Liver (tissue), 9 donors: ENCODE results near the gene JMJD1C. TPM values are rescaled to one million over a fixed set of nuclear protein-coding genes. Genes with fewer than 3 reads are reported as not detected.

ENCODE experiments used
- DNase-seq: peaks from one replicate; pipeline ENCODE4 v3.0.0-alpha.2; 2017; ENCODE audit warnings: low spot score
- H3K27ac ChIP-seq, 2 donors: one replicate each; pipeline ENCODE4 v1.7.0; 2013; ENCODE audit warnings: inconsistent platforms in 2 of 2, low read length in 2 of 2, control low read depth in 1 of 2, low read depth in 1 of 2, mild to moderate bottlenecking in 1 of 2
- H3K27me3 ChIP-seq, 4 donors: one replicate each; pipeline versions ENCODE4 v1.6.1 to v1.7.0; 2013; ENCODE audit warnings: low read length in 3 of 4, inconsistent platforms in 1 of 4, mild to moderate bottlenecking in 1 of 4, moderate library complexity in 1 of 4; ENCODE audit not compliant: control insufficient read depth in 4 of 4, insufficient read depth in 4 of 4
- H3K36me3 ChIP-seq, 4 donors: one replicate each; pipeline versions ENCODE4 v1.6.1 to v1.7.0; 2013; ENCODE audit warnings: low read length in 3 of 4, mild to moderate bottlenecking in 3 of 4, low read depth in 1 of 4, moderate library complexity in 1 of 4; ENCODE audit not compliant: control insufficient read depth in 4 of 4, insufficient read depth in 3 of 4
- H3K4me1 ChIP-seq, 4 donors: one replicate each; pipeline versions ENCODE4 v1.6.1 to v1.7.0; 2013; ENCODE audit warnings: low read length in 3 of 4, mild to moderate bottlenecking in 3 of 4, moderate library complexity in 1 of 4; ENCODE audit not compliant: control insufficient read depth in 4 of 4, insufficient read depth in 4 of 4
- H3K4me3 ChIP-seq, 3 donors: one replicate each; pipeline versions ENCODE4 v1.6.1 to v1.7.0; 2013; ENCODE audit warnings: low read length in 3 of 3, control low read depth in 1 of 3, low read depth in 1 of 3, mild to moderate bottlenecking in 1 of 3
- H3K9ac ChIP-seq, 2 donors: one replicate each; pipeline ENCODE4 v1.7.0; 2013; ENCODE audit warnings: low read length in 2 of 2, mild to moderate bottlenecking in 2 of 2, moderate library complexity in 2 of 2, control low read depth in 1 of 2, low read depth in 1 of 2
- H3K9me3 ChIP-seq, 4 donors: one replicate each; pipeline versions ENCODE4 v1.6.1 to v1.7.0; 2013; ENCODE audit warnings: low read length in 3 of 4; ENCODE audit not compliant: control insufficient read depth in 4 of 4
- FOXA1 ChIP-seq: IDR thresholded peaks from 2 replicates; pipeline ENCODE4 v1.6.1; 2016; ENCODE audit warnings: antibody characterized with exemption
- FOXA2 ChIP-seq: IDR thresholded peaks from 2 replicates; pipeline ENCODE4 v1.6.1; 2016; ENCODE audit warnings: antibody characterized with exemption
- GABPA ChIP-seq, 2 donors: IDR thresholded peaks in 1 of 2; conservative IDR thresholded peaks in 1 of 2; 2 replicates each; pipeline ENCODE4 v1.6.1; 2016; ENCODE audit warnings: antibody characterized with exemption in 2 of 2, mild to moderate bottlenecking in 1 of 2, moderate library complexity in 1 of 2
- HNF4A ChIP-seq, 2 donors: conservative IDR thresholded peaks; 2 replicates each; pipeline ENCODE4 v1.6.1; 2016; ENCODE audit warnings: antibody characterized with exemption in 2 of 2, mild to moderate bottlenecking in 2 of 2
- HNF4G ChIP-seq: IDR thresholded peaks from 2 replicates; pipeline ENCODE4 v1.6.1; 2016; ENCODE audit warnings: antibody characterized with exemption
- JUND ChIP-seq, 2 donors: IDR thresholded peaks; 2 replicates each; pipeline ENCODE4 v1.6.1; 2016; ENCODE audit warnings: antibody characterized with exemption in 2 of 2
- NR2F2 ChIP-seq: IDR thresholded peaks from 2 replicates; pipeline ENCODE4 v1.6.1; 2016; ENCODE audit warnings: antibody characterized with exemption
- RAD21 ChIP-seq, 2 donors: IDR thresholded peaks; 2 replicates each; pipeline ENCODE4 v1.6.1; 2016; ENCODE audit warnings: antibody characterized with exemption in 2 of 2, mild to moderate bottlenecking in 2 of 2
- RXRA ChIP-seq, 2 donors: IDR thresholded peaks; 2 replicates each; pipeline ENCODE4 v1.6.1; 2017 to 2018; ENCODE audit warnings: antibody characterized with exemption in 2 of 2, mild to moderate bottlenecking in 1 of 2
- SP1 ChIP-seq: IDR thresholded peaks from 2 replicates; pipeline ENCODE4 v1.6.1; 2018; ENCODE audit warnings: antibody characterized with exemption, mild to moderate bottlenecking
- TAF1 ChIP-seq: conservative IDR thresholded peaks from 2 replicates; pipeline ENCODE4 v1.6.1; 2016; ENCODE audit warnings: antibody characterized with exemption, mild to moderate bottlenecking
- YY1 ChIP-seq: IDR thresholded peaks from 2 replicates; pipeline ENCODE4 v1.6.1; 2016; ENCODE audit warnings: antibody characterized with exemption, mild to moderate bottlenecking
- WGBS: extraction: QIAGEN DNeasy Blood & Tissue Kit; methylation state at CpG from one replicate; pipeline ENCODE4 v1.1.7; 2013; 5-methylcytosine and 5-hydroxymethylcytosine counted together
- polyA plus RNA-seq, 2 donors: library from polyadenylated mRNA; stranded (reverse) in 1 of 2; unstranded in 1 of 2; fragments of 200-250 nt in 1 of 2; fragments of >200 nt in 1 of 2; fragmentation: Nextera tagmentation in 1 of 2; extraction: Ambion mirVana in 1 of 2; gene quantifications; one replicate each; pipeline versions ENCODE4 v1.2.1 to v1.2.3, GENCODE V29; 2013 to 2015
- total RNA-seq, 2 donors: library from RNA; depleted of rRNA; stranded (reverse); fragments of >200 nt; gene quantifications; one replicate each; pipeline ENCODE4 v1.2.3, GENCODE V29; 2014
- TF ChIP-seq, protein P1 (sequence below): fragments of 150-350 bp; IDR thresholded peaks from 2 replicates; pipeline ENCODE4 v1.5.1; 2017; ENCODE audit warnings: improper control_type of control experiment, low read depth, low read length; ENCODE audit not compliant: missing input control
- TF ChIP-seq, protein P2 (sequence below): IDR thresholded peaks from 2 replicates; pipeline ENCODE4 v1.6.1; 2016; ENCODE audit warnings: antibody characterized with exemption, mild to moderate bottlenecking
- TF ChIP-seq, protein P3 (sequence below): IDR thresholded peaks from 2 replicates; pipeline ENCODE4 v1.6.1; 2016; ENCODE audit warnings: antibody characterized with exemption
- TF ChIP-seq, protein P4 (sequence below): IDR thresholded peaks from 2 replicates; pipeline ENCODE4 v1.6.1; 2016; ENCODE audit warnings: antibody characterized with exemption
- TF ChIP-seq, protein P5 (sequence below): IDR thresholded peaks from 2 replicates; pipeline ENCODE4 v1.6.1; 2016; ENCODE audit warnings: antibody characterized with exemption
- donor health status: healthy.
- donor health status: healthy.
- donor health status: healthy.
- donor health status: healthy.
- donor health status: healthy.

The JMJD1C gene
- total and polyA plus RNA-seq, 4 donors: 11.0 to 93.1 (median 56.0) TPM

DNA sequence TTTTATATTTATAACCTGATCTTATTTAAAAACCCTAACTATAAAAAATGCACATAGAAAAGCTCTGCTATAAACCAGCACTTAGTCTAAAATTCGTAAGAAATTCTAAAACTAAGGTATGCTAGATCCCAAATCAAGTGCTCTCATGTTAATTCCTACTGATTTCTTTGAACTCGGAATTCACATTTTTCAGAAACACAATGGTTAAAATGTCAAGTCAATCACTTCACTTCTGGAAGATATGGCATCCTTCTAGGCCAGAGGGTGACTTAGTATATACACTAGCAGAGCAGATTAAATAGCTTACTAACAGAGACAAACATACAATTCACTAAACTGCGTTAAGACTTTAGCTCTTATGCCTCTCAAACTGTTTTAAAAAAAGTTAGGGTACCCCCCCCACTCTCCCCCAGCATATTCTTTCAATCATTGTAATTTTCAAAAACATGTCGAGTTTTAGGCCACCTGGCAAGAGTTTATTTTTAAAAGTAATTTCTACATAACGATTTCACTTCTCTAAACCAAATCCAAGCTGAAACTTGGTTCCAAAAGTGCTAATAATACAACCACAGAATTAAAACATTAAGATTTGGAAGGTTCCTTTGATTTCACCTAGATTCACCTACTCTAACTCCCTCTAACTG is 203.2 kb downstream of the JMJD1C start:
- H3K9ac ChIP-seq: no peak overlapping the region
- no peak for DNase-seq
- no peaks in the 10 kb centered on the region for H3K9me3 ChIP-seq
- TF ChIP-seq YY1: no peak
- no peak for TF ChIP-seq HNF4G
- TF ChIP-seq RAD21 (IDR thresholded peaks at IDR 0.05): no peak
- TF ChIP-seq GABPA (IDR thresholded peaks at IDR 0.05 in 1 of 2, conservative IDR thresholded peaks at IDR 0.05 in 1 of 2): no peak
- TF ChIP-seq, protein P1, sequence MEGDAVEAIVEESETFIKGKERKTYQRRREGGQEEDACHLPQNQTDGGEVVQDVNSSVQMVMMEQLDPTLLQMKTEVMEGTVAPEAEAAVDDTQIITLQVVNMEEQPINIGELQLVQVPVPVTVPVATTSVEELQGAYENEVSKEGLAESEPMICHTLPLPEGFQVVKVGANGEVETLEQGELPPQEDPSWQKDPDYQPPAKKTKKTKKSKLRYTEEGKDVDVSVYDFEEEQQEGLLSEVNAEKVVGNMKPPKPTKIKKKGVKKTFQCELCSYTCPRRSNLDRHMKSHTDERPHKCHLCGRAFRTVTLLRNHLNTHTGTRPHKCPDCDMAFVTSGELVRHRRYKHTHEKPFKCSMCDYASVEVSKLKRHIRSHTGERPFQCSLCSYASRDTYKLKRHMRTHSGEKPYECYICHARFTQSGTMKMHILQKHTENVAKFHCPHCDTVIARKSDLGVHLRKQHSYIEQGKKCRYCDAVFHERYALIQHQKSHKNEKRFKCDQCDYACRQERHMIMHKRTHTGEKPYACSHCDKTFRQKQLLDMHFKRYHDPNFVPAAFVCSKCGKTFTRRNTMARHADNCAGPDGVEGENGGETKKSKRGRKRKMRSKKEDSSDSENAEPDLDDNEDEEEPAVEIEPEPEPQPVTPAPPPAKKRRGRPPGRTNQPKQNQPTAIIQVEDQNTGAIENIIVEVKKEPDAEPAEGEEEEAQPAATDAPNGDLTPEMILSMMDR: no peak
- TF ChIP-seq, protein P2, sequence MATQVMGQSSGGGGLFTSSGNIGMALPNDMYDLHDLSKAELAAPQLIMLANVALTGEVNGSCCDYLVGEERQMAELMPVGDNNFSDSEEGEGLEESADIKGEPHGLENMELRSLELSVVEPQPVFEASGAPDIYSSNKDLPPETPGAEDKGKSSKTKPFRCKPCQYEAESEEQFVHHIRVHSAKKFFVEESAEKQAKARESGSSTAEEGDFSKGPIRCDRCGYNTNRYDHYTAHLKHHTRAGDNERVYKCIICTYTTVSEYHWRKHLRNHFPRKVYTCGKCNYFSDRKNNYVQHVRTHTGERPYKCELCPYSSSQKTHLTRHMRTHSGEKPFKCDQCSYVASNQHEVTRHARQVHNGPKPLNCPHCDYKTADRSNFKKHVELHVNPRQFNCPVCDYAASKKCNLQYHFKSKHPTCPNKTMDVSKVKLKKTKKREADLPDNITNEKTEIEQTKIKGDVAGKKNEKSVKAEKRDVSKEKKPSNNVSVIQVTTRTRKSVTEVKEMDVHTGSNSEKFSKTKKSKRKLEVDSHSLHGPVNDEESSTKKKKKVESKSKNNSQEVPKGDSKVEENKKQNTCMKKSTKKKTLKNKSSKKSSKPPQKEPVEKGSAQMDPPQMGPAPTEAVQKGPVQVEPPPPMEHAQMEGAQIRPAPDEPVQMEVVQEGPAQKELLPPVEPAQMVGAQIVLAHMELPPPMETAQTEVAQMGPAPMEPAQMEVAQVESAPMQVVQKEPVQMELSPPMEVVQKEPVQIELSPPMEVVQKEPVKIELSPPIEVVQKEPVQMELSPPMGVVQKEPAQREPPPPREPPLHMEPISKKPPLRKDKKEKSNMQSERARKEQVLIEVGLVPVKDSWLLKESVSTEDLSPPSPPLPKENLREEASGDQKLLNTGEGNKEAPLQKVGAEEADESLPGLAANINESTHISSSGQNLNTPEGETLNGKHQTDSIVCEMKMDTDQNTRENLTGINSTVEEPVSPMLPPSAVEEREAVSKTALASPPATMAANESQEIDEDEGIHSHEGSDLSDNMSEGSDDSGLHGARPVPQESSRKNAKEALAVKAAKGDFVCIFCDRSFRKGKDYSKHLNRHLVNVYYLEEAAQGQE: no peak
- no peak for TF ChIP-seq RXRA (IDR thresholded peaks at IDR 0.05)
- no peak for TF ChIP-seq TAF1
- TF ChIP-seq JUND (IDR thresholded peaks at IDR 0.05): no peak
- no peak for TF ChIP-seq FOXA2
- no peak for TF ChIP-seq HNF4A (conservative IDR thresholded peaks at IDR 0.05)
- TF ChIP-seq, protein P3, sequence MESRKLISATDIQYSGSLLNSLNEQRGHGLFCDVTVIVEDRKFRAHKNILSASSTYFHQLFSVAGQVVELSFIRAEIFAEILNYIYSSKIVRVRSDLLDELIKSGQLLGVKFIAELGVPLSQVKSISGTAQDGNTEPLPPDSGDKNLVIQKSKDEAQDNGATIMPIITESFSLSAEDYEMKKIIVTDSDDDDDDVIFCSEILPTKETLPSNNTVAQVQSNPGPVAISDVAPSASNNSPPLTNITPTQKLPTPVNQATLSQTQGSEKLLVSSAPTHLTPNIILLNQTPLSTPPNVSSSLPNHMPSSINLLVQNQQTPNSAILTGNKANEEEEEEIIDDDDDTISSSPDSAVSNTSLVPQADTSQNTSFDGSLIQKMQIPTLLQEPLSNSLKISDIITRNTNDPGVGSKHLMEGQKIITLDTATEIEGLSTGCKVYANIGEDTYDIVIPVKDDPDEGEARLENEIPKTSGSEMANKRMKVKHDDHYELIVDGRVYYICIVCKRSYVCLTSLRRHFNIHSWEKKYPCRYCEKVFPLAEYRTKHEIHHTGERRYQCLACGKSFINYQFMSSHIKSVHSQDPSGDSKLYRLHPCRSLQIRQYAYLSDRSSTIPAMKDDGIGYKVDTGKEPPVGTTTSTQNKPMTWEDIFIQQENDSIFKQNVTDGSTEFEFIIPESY: no peak
- TF ChIP-seq, protein P4, sequence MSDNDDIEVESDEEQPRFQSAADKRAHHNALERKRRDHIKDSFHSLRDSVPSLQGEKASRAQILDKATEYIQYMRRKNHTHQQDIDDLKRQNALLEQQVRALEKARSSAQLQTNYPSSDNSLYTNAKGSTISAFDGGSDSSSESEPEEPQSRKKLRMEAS: no peak
- no peak for TF ChIP-seq NR2F2
- TF ChIP-seq FOXA1: no peak
- no peak overlapping the region for H3K4me3 ChIP-seq
- WGBS: 70% methylated on average over 5 of the region's 5 CpGs
- H3K27ac ChIP-seq: no peak overlapping the region
- peaks cover 0 to 14% (median 2%) of the 10 kb centered on the region in 4 donors for H3K36me3 ChIP-seq
- peaks cover 10 to 48% (median 33%) of the 10 kb centered on the region in 4 donors for H3K4me1 ChIP-seq
- H3K27me3 ChIP-seq: no peaks in the 10 kb centered on the region

DNA sequence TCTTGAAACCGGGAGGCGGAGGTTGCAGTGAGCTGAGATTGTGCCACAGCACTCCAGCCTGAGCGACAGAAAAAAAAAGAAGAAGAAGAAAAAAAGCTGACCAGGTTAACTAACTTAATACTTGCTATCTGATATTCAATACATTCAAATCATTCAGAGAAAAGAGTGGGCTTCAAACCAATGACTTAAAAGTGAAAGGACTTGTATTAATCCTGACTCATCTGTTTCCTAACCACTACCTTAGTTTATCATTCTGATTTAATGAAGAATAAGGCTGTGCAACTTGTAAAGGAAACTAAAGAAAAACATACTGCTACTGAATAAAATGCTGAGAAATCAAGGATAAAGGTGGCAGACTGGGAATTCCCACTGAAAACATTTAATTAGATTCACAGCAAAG is 204.3 kb downstream of the JMJD1C start:
- Histone ChIP-seq H3K36me3 (peaks cover 0 to 14% (median 2%) of the 10 kb centered on the region in 4 donors), H3K4me1 (peaks cover 10 to 58% (median 37%) of the 10 kb centered on the region in 4 donors), H3K27me3 (no peaks in the 10 kb centered on the region), H3K4me3 (no peak overlapping the region), H3K9me3 (no peaks in the 10 kb centered on the region), H3K9ac (no peak overlapping the region), H3K27ac (peak overlapping the region in 1 of 2 donors; percentile 5)
- 87% methylated on average over 3 of the region's 3 CpGs for WGBS
- DNase-seq: no peak
- TF ChIP-seq NR2F2 (no peak), GABPA (IDR thresholded peaks at IDR 0.05 in 1 of 2, conservative IDR thresholded peaks at IDR 0.05 in 1 of 2) (no peak), FOXA1 (no peak), SP1 (no peak), RXRA (IDR thresholded peaks at IDR 0.05) (no peak), YY1 (no peak), FOXA2 (no peak), HNF4G (no peak), TAF1 (no peak), HNF4A (conservative IDR thresholded peaks at IDR 0.05) (no peak), JUND (IDR thresholded peaks at IDR 0.05) (no peak)
- TF ChIP-seq, protein P3: no peak
- TF ChIP-seq, protein P1: no peak
- TF ChIP-seq, protein P5, sequence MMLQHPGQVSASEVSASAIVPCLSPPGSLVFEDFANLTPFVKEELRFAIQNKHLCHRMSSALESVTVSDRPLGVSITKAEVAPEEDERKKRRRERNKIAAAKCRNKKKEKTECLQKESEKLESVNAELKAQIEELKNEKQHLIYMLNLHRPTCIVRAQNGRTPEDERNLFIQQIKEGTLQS: no peak
- TF ChIP-seq, protein P4: no peak
